ENCODE results near the gene ZSWIM4. TPM values are rescaled to one million over a fixed set of nuclear protein-coding genes. Genes with fewer than 3 reads are reported as not detected.

Gene ZSWIM4
- total and polyA plus RNA-seq, 2 experiments from 2014 or later = 13.0 to 29.8 TPM

DNA sequence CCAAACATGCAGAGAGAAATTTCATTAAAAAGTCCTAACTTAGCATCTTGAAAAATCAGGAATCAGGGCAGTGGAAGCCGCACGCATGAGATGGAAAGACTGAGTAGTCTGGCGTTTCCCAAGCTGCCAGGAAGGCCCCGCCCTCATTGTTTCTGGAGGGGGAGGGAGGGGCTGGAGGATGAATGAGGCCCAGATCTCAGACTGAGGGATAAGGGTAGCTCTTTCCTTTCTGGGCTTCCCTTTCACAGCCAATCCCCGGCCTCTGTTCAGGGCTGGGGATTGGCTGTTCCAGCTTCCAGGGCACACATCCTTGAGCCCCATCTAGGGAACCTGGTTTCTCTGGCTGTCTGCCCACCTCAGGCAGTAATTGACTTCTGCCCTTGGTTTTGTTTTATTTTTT, 13.7 kb upstream of the ZSWIM4 start:
- H3K9me3 ChIP-seq (ENCODE audit: low read depth) = no peaks in the 10 kb centered on the region
- peaks cover 9% of the 10 kb centered on the region for H3K36me3 ChIP-seq
- H3K27me3 ChIP-seq = no peaks in the 10 kb centered on the region
- DNase-seq (ENCODE audit: low read depth in 1 of 2, low spot score in 1 of 2) = peak; percentile 67 to 94
- peaks cover 7% of the 10 kb centered on the region for H3K4me1 ChIP-seq (ENCODE audit: low read depth)
- no peak overlapping the region for H3K4me3 ChIP-seq
- H3K27ac ChIP-seq = no peak overlapping the region
- TF ChIP-seq, protein P1, sequence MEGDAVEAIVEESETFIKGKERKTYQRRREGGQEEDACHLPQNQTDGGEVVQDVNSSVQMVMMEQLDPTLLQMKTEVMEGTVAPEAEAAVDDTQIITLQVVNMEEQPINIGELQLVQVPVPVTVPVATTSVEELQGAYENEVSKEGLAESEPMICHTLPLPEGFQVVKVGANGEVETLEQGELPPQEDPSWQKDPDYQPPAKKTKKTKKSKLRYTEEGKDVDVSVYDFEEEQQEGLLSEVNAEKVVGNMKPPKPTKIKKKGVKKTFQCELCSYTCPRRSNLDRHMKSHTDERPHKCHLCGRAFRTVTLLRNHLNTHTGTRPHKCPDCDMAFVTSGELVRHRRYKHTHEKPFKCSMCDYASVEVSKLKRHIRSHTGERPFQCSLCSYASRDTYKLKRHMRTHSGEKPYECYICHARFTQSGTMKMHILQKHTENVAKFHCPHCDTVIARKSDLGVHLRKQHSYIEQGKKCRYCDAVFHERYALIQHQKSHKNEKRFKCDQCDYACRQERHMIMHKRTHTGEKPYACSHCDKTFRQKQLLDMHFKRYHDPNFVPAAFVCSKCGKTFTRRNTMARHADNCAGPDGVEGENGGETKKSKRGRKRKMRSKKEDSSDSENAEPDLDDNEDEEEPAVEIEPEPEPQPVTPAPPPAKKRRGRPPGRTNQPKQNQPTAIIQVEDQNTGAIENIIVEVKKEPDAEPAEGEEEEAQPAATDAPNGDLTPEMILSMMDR (IDR thresholded peaks at IDR 0.05; ENCODE audit: low read depth, low read length) = no peak

GRCh38 chr19:13782537-13782936, 12.7 kb upstream of the ZSWIM4 start:
- Histone ChIP-seq H3K27me3 (no peaks in the 10 kb centered on the region), H3K36me3 (peaks cover 9% of the 10 kb centered on the region), H3K27ac (no peak overlapping the region), H3K4me1 (ENCODE audit: low read depth) (peaks cover 7% of the 10 kb centered on the region), H3K4me3 (no peak overlapping the region), H3K9me3 (ENCODE audit: low read depth) (no peaks in the 10 kb centered on the region)
- TF ChIP-seq, protein P1 (IDR thresholded peaks at IDR 0.05; ENCODE audit: low read depth, low read length) = no peak
- peak in 1 of 2 donors; percentile 21 for DNase-seq (ENCODE audit: low read depth in 1 of 2, low spot score in 1 of 2)

GRCh38 chr19:13783565-13784500, 11.4 kb upstream of the ZSWIM4 start:
- Histone ChIP-seq H3K27me3 (no peaks in the 10 kb centered on the region), H3K36me3 (peaks cover 3% of the 10 kb centered on the region), H3K4me3 (no peak overlapping the region), H3K27ac (no peak overlapping the region), H3K9me3 (ENCODE audit: low read depth) (no peaks in the 10 kb centered on the region), H3K4me1 (ENCODE audit: low read depth) (peaks cover 7% of the 10 kb centered on the region)
- TF ChIP-seq, protein P1 (IDR thresholded peaks at IDR 0.05; ENCODE audit: low read depth, low read length) = no peak
- no peak for DNase-seq (ENCODE audit: low read depth in 1 of 2, low spot score in 1 of 2)

- DNase-seq (ENCODE audit: low read depth in 1 of 2, low spot score in 1 of 2) = peak; percentile 74 to 80
- Histone ChIP-seq H3K4me3 (no peak overlapping the region), H3K4me1 (ENCODE audit: low read depth) (peaks cover 7% of the 10 kb centered on the region), H3K27me3 (no peaks in the 10 kb centered on the region), H3K36me3 (no peaks in the 10 kb centered on the region), H3K9me3 (ENCODE audit: low read depth) (no peaks in the 10 kb centered on the region), H3K27ac (no peak overlapping the region)
- TF ChIP-seq, protein P1 (IDR thresholded peaks at IDR 0.05; ENCODE audit: low read depth, low read length) = peak; percentile 67
Observed at GRCh38 chr19:13784731-13785452, 10.4 kb upstream of the ZSWIM4 start.

- DNase-seq (ENCODE audit: low read depth in 1 of 2, low spot score in 1 of 2) = peak in 1 of 2 donors; percentile 86
- no peak overlapping the region for H3K27ac ChIP-seq
- TF ChIP-seq, protein P1 (IDR thresholded peaks at IDR 0.05; ENCODE audit: low read depth, low read length) = no peak
Observed at GRCh38 chr19:13788991-13789390, 6.3 kb upstream of the ZSWIM4 start.

More at GRCh38 chr19:13788991-13789390, 6.3 kb upstream of the ZSWIM4 start:
- H3K4me1 ChIP-seq (ENCODE audit: low read depth) = no peaks in the 10 kb centered on the region
- no peaks in the 10 kb centered on the region for H3K27me3 ChIP-seq
- no peak overlapping the region for H3K4me3 ChIP-seq
- no peaks in the 10 kb centered on the region for H3K9me3 ChIP-seq (ENCODE audit: low read depth)
- no peaks in the 10 kb centered on the region for H3K36me3 ChIP-seq
